HG03045 (cell line): ENCODE data around the gene MMP25.
"Not testable (repeated sequence)": the region's sequence is repeated elsewhere in the genome, so short reads cannot be mapped to it uniquely, and the experiment has no call there.

Experiments used
- ATAC-seq: cut with Tn5 transposase; IDR thresholded peaks from one replicate; pipeline ENCODE4 v1.9.1; 2021; ENCODE audit warnings: mild to moderate bottlenecking, moderate library complexity; ENCODE audit not compliant: unreplicated experiment

MMP25 gene

DNA sequence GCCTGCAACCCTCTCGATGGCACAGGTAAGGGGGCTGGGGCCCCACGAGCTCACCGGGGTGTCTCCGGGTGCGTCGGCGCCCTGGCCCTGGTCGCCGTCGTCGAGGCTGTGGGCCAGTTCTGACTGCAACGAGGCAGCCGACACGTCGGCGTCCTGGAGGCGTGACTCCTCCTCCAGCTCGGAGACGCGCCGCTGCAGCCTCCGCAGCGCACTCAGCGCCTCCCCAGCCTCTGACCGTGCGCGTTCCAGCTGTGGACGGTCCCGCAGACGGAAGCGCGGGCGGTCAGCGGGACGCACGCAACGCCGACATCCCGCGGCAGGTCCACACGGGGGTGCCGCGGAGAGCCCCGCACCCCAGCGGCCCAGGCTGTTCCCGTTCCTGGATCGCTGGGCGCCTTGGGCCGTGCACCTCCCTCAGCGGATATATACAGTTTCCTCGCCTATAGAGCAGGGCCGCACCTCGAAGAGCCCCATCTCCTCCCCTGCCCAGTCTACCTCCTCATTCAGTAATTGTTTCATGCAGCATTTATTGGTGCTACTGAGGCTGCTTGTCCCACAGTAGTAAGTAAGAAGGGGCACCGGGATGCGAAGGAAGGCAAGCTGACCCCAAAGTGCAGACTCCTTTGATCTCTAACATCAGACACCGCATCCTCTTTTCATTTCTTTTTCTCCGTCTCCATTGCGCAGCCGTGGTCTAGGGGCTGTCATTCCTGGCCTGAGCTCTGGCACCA is 16.7 kb upstream of the MMP25 start:
- ATAC-seq: no peak

DNA sequence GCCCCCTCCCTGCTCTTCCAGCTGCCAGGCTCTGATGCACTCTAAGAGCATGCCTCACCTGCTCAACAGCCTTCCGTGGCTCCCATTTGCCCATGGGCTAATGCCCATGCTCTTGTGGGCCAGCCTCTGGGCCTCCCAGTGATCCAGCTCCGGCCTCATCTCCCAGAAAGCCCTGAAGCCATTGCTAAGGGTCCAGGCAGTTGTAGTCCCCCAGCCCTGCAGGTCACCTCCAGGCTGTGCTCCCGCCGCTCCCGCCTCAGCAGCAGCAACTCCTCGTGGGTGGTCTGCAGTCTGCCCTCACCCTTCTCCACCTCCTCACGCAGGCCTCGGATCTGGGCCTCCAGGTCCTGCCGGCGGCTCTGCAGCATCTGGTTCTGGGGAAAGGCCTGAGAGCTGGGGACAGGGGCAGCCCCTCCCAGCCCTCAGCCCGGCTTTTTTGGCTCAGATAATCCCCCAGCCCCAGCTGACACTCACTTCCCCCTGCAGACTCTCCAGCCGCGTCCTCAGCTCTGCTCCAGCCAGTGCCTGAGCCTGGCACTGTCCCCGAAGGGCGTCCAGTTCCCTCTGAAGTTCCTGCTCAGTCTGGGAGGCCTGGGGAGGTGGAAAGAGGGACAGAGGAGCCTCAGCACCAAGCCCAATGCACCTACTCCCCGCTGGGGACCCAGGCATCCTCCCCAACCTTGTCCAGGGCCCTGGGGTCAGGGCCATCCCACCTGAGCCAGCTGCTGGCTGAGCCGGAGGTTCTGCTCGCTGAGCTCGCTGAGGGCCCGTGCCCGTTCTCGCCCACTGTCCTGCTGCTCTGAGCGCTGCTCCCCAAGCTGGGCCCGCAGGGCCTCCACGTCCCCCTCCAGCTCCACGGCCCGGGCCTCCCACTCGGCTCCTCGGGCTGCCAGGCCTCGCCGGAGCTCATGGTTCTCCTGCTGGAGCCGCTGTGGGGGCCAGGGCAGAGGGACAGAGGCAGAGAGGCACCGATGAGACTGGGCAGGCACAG is 15.8 kb upstream of the MMP25 start:
- ATAC-seq: no peak

DNA sequence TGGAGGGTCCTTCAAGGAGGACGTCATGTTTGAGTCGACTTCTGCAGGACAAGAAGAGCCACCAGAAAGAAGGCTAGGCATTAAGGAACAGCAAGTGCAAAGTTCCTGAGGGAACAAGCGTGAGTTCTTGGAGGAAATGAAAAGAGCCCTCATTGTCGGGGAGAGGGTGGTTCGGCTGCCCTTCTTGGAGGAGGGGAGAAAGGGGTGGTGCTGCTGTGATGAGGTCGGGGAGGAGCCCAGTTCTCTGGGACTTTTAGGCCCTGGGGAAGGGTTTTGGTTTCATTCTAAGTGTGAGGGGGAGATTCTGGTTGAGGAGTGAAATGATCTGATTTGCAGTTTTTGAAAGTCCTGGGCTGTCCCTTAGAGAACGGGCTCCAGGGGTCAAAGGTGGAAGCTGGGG is 13.7 kb upstream of the MMP25 start:
- no peak for ATAC-seq

DNA sequence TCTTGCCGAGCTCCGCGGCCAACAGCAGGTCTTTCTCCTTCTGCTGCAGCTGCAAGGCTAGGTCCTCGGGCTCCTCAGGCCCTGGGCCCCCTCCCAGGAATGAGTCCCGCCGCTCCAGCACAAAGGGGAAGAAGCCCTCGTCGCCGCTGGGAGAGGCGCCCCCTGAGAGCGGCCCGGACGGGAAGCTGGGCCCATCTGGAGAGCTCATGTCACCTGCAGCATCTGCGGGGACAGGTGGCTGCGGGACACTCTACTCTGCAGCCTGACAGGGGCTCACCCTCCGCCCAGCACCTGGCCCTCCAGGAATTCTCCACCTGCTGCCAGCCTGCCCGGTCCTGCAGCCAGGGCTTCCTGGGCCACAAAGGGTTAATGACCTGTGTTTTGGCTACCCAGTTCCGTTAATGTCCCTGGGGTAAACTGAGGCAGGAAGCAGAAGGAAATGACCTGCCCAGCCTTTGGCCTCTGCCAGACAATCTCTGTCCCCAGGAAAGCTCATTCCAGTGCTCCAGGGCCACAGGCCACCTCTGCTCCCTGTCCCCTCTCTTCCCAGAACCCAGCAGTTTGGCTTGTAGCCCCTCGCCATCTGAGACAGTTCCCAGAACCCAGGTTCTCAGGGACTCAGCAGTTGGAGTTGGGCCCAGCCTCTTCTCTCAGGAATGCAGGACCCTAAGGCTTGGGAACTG is 10.9 kb upstream of the MMP25 start:
- ATAC-seq: no peak

DNA sequence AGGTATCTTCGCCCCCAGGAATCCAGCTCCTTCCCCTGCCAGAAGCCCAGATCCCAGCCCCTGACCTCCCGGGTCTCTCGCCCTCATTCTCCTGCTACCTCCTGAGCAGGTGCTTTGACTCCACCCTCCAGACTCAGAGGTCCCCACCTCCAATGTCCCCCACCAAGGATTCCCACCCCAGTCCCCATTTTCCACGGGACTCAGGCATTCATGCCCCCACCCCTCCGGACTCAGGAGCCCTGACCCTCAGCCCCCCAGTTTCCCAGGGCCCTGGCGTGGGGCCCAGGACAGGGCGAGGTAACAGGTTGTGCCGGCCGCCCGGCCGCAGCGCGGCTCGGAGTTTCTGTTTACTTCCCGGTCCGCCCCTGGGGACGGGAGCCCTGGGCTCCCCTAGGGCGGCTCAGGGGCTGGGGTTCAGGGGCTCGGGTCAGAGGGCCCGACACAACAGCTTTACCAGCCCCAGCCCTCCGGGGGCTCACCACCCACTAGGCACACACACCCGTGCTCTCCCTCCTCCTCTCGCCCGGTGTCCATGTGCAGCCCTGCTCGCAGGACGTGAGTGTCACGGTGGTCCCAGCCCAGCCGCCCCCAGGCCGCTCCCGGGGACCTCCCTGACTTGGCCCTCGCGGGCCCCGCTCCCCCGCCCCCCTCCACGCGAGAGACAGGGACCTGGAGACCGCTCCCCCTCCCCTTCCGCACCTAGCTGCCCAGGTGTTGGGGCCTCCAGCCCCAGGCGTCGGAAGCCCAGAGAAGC is 10.2 kb upstream of the MMP25 start:
- ATAC-seq: no peak

DNA sequence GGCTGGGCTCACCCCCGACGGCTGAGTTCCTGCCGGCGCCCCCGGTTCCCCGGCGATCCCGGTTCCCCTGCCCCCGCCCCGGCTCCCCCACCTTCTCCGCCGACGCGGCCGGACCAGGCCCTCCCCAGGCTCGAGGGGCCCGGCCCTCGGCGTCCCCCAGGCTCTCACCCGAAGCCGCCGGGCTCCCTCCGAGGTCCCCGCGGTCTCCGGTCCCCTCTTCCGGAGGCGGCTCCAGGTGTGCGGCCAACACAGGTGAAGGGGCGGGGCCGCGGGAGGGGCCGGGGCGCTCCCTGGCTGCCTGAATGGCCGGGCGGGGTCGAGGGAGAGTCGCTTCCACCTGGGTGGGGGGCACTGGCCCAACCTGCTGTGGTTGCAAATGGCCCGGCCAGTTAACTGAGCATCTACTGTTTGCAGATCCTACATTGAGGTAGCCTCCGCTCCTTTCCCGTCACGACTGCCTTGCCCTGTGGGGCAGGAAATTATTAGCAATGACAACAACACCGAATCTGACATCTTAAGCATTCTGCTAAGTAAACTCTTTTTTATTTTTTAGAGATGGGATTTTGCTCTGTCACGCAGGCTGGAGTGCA is 9.5 kb upstream of the MMP25 start, which contains the start of gene BICDL2:
BICDL2 (minus strand) TSS at position 219 of the 590 bp plus-strand sequence. CDS start 1,448 bp downstream, outside the sequence.
- no peak for ATAC-seq

DNA sequence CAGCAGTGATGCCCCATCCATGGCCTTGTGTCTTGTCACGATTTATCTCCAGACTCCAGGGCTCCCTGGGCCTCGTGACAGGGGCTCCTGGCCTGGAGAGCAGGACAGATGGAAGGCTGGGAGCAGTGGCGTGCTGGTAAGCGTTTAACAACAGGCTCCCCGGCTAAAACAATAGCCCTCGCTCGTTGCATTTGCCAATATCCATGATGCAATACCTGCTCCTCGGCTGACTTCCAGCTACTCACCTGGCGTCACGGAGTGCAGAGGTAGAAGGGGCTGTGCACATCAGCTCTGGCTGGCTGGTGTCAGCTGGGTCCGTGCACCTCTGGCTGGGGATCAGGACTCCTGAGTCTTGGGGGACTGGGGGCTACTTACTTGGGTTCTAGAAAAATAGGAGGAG is 8.1 kb upstream of the MMP25 start:
- ATAC-seq: no peak

DNA sequence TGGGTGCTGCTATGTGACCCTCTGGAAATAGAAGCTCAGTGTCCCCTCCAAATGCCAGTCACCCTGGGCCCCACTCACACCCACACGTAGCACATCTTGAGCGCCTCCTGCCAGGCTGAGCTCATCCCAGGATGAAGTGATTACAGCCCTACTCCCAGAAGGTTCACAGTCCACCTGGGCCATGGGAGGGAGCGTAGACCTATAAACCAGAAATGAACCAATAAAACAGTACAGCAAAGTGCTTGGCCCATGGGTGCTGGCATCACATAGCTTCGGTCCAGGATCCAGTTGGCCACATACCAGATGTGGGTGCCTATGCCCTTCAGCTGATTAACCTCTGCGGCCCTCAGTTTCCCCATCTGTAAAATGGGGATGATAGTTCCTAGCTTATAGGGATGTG is 7.5 kb upstream of the MMP25 start:
- ATAC-seq: no peak

DNA sequence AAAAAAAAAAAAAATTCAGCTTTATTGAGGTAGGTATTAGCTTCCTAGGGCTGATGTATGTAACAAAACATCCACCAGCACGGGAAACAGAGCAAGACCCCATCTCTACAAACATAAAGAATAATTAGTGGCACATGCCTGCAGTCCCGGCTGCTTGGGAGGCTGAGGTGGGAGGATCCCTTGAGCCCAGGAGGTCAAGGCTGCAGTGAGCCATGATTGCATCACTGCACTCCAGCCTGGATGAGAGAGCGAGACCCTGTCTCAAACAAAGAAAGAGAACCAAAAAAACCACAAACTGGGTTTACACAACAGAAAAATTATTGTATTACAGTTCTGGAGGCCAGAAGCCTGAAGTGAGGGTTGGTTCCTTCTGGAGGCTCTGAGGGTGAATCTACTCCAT is 4.0 kb upstream of the MMP25 start:
- ATAC-seq: no peak

DNA sequence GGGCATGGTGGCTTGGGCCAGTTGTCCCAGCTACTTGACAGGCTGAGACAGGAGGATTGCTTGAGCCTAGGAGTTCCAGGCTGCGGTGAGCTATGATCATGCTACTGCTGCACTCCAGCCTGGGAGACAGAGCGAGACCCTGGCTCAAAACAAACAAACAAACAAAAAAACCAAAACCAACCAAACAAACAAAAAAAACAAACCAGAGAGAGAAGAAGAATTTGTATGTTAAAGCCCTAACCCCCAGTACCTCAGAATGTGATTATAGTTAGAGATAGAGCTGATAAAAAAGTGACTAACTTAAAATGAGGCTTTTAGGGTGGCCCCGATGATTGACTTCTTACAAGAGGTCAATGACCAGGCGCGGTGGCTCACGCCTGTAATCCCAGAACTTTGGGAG is 1.7 kb upstream of the MMP25 start:
- no peak for ATAC-seq

DNA sequence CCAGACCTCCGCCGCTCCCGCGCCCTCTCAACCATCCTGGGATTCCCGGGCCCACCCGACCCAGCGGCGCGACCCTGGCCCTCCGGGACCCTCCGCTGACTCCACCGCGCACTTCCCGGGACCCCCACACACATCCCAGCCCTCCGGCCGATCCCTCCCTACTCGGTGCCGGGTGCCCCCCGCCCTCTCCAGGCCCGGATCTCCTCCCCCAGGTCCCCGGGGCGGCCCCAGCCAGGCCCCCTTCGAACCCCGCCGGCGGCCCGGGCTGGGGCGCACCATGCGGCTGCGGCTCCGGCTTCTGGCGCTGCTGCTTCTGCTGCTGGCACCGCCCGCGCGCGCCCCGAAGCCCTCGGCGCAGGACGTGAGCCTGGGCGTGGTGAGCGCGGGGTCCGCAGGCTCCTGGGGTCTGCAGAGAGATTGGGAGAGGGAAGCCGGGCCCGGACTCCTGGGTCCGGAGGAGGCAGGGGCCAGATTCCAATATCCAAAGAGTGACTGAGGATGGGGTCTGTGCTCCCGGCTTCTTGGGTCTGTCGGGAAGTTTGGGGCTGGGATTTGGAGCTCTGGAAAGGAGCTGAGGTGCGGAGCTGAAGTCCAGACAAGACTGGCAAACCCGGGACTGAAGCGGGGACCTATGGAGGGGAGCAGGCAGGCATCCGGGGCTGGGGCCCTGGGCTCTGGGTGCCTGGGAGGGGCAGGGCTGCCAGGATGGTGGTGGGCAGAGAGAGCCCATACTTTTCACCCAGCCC is 453 bp downstream of the MMP25 start:
- no peak for ATAC-seq

DNA sequence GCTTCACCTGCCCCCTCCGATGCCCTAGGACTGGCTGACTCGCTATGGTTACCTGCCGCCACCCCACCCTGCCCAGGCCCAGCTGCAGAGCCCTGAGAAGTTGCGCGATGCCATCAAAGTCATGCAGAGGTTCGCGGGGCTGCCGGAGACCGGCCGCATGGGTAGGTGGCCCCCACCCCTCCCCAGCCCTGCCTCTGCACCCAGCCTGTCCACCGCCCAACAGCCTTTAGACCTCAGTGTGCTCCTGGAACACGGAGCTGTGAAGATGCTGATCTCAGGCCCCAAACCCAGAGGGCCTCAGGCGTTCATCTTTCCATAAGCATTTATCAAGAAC is 993 bp downstream of the MMP25 start:
- ATAC-seq: no peak

DNA sequence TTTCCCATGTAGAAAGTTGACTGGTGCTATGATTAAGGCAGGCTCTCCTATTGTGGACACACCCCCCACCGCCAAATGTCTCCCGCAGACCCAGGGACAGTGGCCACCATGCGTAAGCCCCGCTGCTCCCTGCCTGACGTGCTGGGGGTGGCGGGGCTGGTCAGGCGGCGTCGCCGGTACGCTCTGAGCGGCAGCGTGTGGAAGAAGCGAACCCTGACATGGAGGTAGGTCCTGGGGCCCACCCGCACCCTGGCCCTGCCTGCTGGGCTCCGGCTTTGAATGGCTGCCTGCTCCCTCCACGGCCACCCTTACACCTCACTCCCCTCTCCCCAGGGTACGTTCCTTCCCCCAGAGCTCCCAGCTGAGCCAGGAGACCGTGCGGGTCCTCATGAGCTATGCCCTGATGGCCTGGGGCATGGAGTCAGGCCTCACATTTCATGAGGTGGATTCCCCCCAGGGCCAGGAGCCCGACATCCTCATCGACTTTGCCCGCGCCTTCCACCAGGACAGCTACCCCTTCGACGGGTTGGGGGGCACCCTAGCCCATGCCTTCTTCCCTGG is 3.6 kb downstream of the MMP25 start:
- no peak for ATAC-seq

DNA sequence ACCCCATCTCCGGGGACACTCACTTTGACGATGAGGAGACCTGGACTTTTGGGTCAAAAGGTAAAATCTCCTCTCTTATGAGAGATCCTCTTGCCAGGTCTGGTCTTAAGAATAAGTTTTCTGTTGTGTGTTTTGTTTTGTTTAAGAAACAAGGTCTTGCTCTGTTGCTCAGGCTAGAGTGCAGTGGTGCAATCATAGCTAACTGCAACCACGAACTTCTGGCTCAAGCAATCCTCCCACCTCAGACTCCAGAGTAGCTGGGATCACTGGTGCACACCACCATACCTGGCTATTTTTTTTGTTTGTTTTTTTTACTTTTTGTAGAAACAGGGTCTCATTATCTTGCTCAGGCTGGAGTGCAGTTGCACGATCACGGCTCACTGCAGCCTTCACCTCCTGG is 4.1 kb downstream of the MMP25 start:
- ATAC-seq: no peak

DNA sequence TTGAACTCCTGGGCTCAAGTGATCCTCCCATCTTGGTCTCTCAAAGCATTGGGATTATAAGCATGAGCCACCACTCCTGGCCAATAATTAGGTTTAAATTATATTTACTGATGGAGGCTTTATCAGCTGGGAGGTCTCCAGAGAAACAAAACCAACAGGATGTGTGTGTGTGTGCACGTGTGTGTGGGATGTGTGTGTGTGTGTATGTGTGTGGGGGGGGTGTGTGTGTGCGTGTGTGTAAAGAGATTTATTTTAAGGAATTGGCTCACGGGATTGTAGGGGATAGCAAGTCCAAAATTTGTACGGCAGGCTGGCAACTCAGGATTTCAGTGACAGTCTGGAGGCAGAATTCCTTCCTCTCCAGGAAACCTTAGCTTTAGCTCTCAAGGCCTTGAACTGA is 4.6 kb downstream of the MMP25 start:
- ATAC-seq: no peak

DNA sequence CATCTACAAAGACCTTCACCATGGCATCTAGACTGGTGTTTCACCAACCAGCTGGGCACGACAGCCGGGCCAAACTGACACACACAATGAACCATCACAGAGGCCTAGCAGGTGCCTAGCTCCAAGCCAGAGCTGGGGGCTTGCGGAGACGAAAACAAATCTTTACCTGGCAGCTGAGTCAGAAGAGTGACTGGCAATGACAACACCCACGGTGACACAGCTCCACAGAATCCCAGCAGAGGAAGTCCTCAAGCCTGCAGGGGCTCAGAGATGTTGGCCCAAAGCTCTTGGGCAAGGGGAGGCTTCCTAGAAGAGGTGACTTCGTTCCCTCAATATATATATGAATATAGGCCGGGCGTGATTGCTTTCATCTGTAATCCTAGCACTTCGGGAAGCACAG is 5.1 kb downstream of the MMP25 start:
- ATAC-seq: no peak

DNA sequence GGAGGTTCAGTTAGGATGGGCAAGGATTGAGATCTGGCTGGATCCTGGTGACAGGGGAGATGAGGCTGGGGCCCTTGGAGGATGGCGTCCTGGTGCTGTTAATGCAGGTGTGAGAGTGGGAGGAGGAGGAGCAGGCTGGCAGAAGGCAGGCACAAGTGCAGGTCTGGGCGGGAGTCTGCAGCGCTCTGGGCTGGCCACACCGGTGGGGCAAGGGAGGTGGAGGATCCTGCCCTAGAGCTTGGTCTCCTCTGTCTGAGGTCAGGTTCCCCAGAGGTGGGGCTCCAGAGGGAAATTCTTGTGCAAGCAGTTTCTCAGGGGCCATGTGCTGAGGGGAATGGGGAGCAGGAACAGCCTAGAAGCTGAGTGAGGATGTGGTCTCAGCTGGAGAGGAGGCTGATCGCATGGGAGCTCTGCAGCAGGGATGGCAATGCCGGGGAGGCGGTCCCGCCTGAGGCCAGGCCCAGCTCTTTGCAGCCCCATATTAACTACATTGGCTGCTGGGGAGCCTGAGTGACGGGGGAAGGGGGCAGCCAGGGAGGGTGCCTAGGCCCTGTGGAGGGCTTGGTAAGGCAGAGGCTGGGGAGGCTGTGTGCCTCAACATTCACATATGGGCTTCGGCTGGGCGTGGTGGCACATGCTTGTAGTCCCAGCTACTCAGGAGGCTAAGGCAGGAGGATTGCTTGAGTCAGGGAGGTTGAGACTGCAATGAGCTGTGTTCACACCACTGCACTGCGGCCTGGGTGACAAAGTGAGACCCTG is 6.4 kb downstream of the MMP25 start:
- not testable (repeated sequence) for ATAC-seq

DNA sequence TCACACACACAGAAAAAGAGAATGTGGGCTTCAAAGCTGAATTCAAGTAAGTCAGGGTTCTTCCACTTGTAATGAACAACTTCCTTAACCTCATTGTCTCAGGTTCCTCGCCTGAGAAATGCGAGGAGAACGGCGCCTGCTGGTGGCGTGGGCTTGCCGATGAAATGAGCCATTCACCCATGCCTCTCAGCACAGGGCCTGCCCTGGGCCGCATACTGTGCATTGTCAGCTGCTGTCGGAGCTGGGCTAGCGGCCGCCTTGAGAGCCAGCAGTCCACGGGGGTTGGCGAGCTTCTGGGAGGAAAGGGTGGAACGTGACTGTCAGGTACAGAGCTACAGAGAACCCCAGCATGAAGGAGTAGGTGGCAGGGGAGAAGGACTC is 7.0 kb downstream of the MMP25 start:
- not testable (repeated sequence) for ATAC-seq
